ENCODE data around the gene TEAD2.
"Not testable (repeated sequence)": the region's sequence is repeated elsewhere in the genome, so short reads cannot be mapped to it uniquely, and the experiment has no call there.

Gene TEAD2

GRCh38 chr19:49306734-49307133 is 55.5 kb downstream of the TEAD2 start:
- not testable (repeated sequence) for H3K36me3 ChIP-seq (ENCODE audit: control insufficient read depth, insufficient read depth, low read length); H3K4me1 ChIP-seq (ENCODE audit: control insufficient read depth, insufficient read depth, low read length); H3K4me3 ChIP-seq (ENCODE audit: low read length); H3K9me3 ChIP-seq (ENCODE audit: control insufficient read depth, insufficient read depth, low read length); H3K27me3 ChIP-seq (ENCODE audit: control insufficient read depth, insufficient read depth, low read length); H3K27ac ChIP-seq (ENCODE audit: low read length); DNase-seq (ENCODE audit: low read depth, low spot score)
- no CpG with 5 or more reads among the region's 7 CpGs for WGBS (ENCODE audit: insufficient coverage, insufficient read length)

GRCh38 chr19:49301866-49302252 is 60.4 kb downstream of the TEAD2 start:
- Histone ChIP-seq H3K4me1 (ENCODE audit: control insufficient read depth, insufficient read depth, low read length) (no peaks in the 10 kb centered on the region), H3K4me3 (ENCODE audit: low read length) (no peak overlapping the region), H3K27ac (ENCODE audit: low read length) (no peak overlapping the region), H3K27me3 (ENCODE audit: control insufficient read depth, insufficient read depth, low read length) (no peaks in the 10 kb centered on the region), H3K36me3 (ENCODE audit: control insufficient read depth, insufficient read depth, low read length) (no peaks in the 10 kb centered on the region), H3K9me3 (ENCODE audit: control insufficient read depth, insufficient read depth, low read length) (no peaks in the 10 kb centered on the region)
- no peak for DNase-seq (ENCODE audit: low read depth, low spot score)
- no CpG with 5 or more reads among the region's 5 CpGs for WGBS (ENCODE audit: insufficient coverage, insufficient read length)

- Histone ChIP-seq H3K4me1 (ENCODE audit: control insufficient read depth, insufficient read depth, low read length) (no peaks in the 10 kb centered on the region), H3K27ac (ENCODE audit: low read length) (no peak overlapping the region), H3K9me3 (ENCODE audit: control insufficient read depth, insufficient read depth, low read length) (no peaks in the 10 kb centered on the region), H3K36me3 (ENCODE audit: control insufficient read depth, insufficient read depth, low read length) (no peaks in the 10 kb centered on the region), H3K4me3 (ENCODE audit: low read length) (no peak overlapping the region), H3K27me3 (ENCODE audit: control insufficient read depth, insufficient read depth, low read length) (no peaks in the 10 kb centered on the region)
- WGBS (ENCODE audit: insufficient coverage, insufficient read length): no CpG with 5 or more reads among the region's 8 CpGs
- DNase-seq (ENCODE audit: low read depth, low spot score): peak; percentile 74
Observed at GRCh38 chr19:49301165-49301865, 60.9 kb downstream of the TEAD2 start.

- H3K4me1 ChIP-seq (ENCODE audit: control insufficient read depth, insufficient read depth, low read length); H3K27me3 ChIP-seq (ENCODE audit: control insufficient read depth, insufficient read depth, low read length); H3K27ac ChIP-seq (ENCODE audit: low read length); DNase-seq (ENCODE audit: low read depth, low spot score); H3K36me3 ChIP-seq (ENCODE audit: control insufficient read depth, insufficient read depth, low read length); H3K9me3 ChIP-seq (ENCODE audit: control insufficient read depth, insufficient read depth, low read length); H3K4me3 ChIP-seq (ENCODE audit: low read length): not testable (repeated sequence)
- WGBS (ENCODE audit: insufficient coverage, insufficient read length): no CpG with 5 or more reads among the region's 3 CpGs
Observed at GRCh38 chr19:49298653-49299052, 63.6 kb downstream of the TEAD2 start.

GRCh38 chr19:49297403-49297802 is 64.8 kb downstream of the TEAD2 start:
- no peak for DNase-seq (ENCODE audit: low read depth, low spot score)
- H3K36me3 ChIP-seq (ENCODE audit: control insufficient read depth, insufficient read depth, low read length): no peaks in the 10 kb centered on the region
- WGBS (ENCODE audit: insufficient coverage, insufficient read length): no CpG with 5 or more reads among the region's 3 CpGs
- H3K4me1 ChIP-seq (ENCODE audit: control insufficient read depth, insufficient read depth, low read length): no peaks in the 10 kb centered on the region
- H3K27me3 ChIP-seq (ENCODE audit: control insufficient read depth, insufficient read depth, low read length): no peaks in the 10 kb centered on the region
- no peak overlapping the region for H3K4me3 ChIP-seq (ENCODE audit: low read length)
- H3K27ac ChIP-seq (ENCODE audit: low read length): no peak overlapping the region
- no peaks in the 10 kb centered on the region for H3K9me3 ChIP-seq (ENCODE audit: control insufficient read depth, insufficient read depth, low read length)

- no peak overlapping the region for H3K4me3 ChIP-seq (ENCODE audit: low read length)
- DNase-seq (ENCODE audit: low read depth, low spot score): no peak
- H3K4me1 ChIP-seq (ENCODE audit: control insufficient read depth, insufficient read depth, low read length): no peaks in the 10 kb centered on the region
- WGBS (ENCODE audit: insufficient coverage, insufficient read length): no CpG with 5 or more reads among the region's 8 CpGs
- no peaks in the 10 kb centered on the region for H3K9me3 ChIP-seq (ENCODE audit: control insufficient read depth, insufficient read depth, low read length)
- H3K27ac ChIP-seq (ENCODE audit: low read length): no peak overlapping the region
- H3K36me3 ChIP-seq (ENCODE audit: control insufficient read depth, insufficient read depth, low read length): no peaks in the 10 kb centered on the region
- no peaks in the 10 kb centered on the region for H3K27me3 ChIP-seq (ENCODE audit: control insufficient read depth, insufficient read depth, low read length)
Observed at GRCh38 chr19:49295208-49295880, 66.9 kb downstream of the TEAD2 start.

GRCh38 chr19:49294401-49294800 is 67.8 kb downstream of the TEAD2 start:
- no CpG with 5 or more reads among the region's 6 CpGs for whole genome bisulfite sequencing (ENCODE audit: insufficient coverage, insufficient read length)

More at GRCh38 chr19:49294401-49294800, 67.8 kb downstream of the TEAD2 start:
- H3K4me3 ChIP-seq (ENCODE audit: low read length): no peak overlapping the region
- H3K36me3 ChIP-seq (ENCODE audit: control insufficient read depth, insufficient read depth, low read length): no peaks in the 10 kb centered on the region
- no peaks in the 10 kb centered on the region for H3K4me1 ChIP-seq (ENCODE audit: control insufficient read depth, insufficient read depth, low read length)
- no peak for DNase-seq (ENCODE audit: low read depth, low spot score)
- H3K27me3 ChIP-seq (ENCODE audit: control insufficient read depth, insufficient read depth, low read length): no peaks in the 10 kb centered on the region
- no peaks in the 10 kb centered on the region for H3K9me3 ChIP-seq (ENCODE audit: control insufficient read depth, insufficient read depth, low read length)
- no peak overlapping the region for H3K27ac ChIP-seq (ENCODE audit: low read length)
